ENCODE data around the gene GJA3.
"Not testable (repeated sequence)": the region's sequence is repeated elsewhere in the genome, so short reads cannot be mapped to it uniquely, and the experiment has no call there.

GJA3 gene

GRCh38 chr13:20161275-20161950, 561 bp upstream of the GJA3 start:
- POLR2A ChIA-PET: no interaction called here
- DNase-seq: peak in 2 of 3 donors; percentile 55 to 69
- peaks cover 29 to 70% (median 39%) of the 10 kb centered on the region in 5 experiments for H3K27me3 ChIP-seq (replicated peaks in 2 of 5; ENCODE audit: control insufficient read depth in 4 of 5, insufficient read depth in 5 of 5, low read length in 4 of 5)

GRCh38 chr13:20159646-20160305, 1.1 kb downstream of the GJA3 start:
- CTCF ChIA-PET: interaction anchor here (0.7 to 3.5 kb wide), 9 partner anchors 20 to 97 kb away, joined by 3 to 14 read pairs (median 3); no protein-coding TSS in a partner anchor

More at GRCh38 chr13:20161275-20161950, 561 bp upstream of the GJA3 start:
- peaks cover 0 to 18% (median 17%) of the 10 kb centered on the region in 4 experiments for H3K4me1 ChIP-seq (ENCODE audit: control extremely low read depth in 1 of 4, control insufficient read depth in 4 of 4, insufficient read depth in 4 of 4, low read length in 3 of 4)
- H3K27ac ChIP-seq (ENCODE audit: insufficient read depth in 1 of 2, low read depth in 1 of 2, low read length in 2 of 2, poor library complexity in 1 of 2, severe bottlenecking in 2 of 2): no peak overlapping the region
- CTCF ChIA-PET: interaction anchor here (0.6 to 3.8 kb wide), 8 partner anchors 8 to 177 kb away, joined by 3 to 14 read pairs (median 4); no protein-coding TSS in a partner anchor
- 2% methylated on average over 68 of the region's 79 CpGs for WGBS (ENCODE audit: insufficient coverage)
- no peaks in the 10 kb centered on the region for H3K36me3 ChIP-seq (ENCODE audit: control insufficient read depth in 4 of 4, insufficient read depth in 4 of 4, low read length in 3 of 4)
- no peaks in the 10 kb centered on the region for H3K9me3 ChIP-seq (ENCODE audit: control extremely low read depth in 1 of 5, control insufficient read depth in 4 of 5, insufficient read depth in 2 of 5, low read depth in 1 of 5, low read length in 4 of 5)
- peak overlapping the region; percentile 8 to 62 (median 42) for H3K4me3 ChIP-seq (ENCODE audit: control insufficient read depth in 1 of 7, extremely low read depth in 1 of 7, insufficient read depth in 4 of 7, low read depth in 2 of 7, low read length in 6 of 7)

GRCh38 chr13:20157151-20157796, 3.6 kb downstream of the GJA3 start:
- Histone ChIP-seq H3K4me3 (ENCODE audit: control insufficient read depth in 1 of 7, extremely low read depth in 1 of 7, insufficient read depth in 4 of 7, low read depth in 2 of 7, low read length in 6 of 7) (no peak overlapping the region), H3K27me3 (replicated peaks in 2 of 5; ENCODE audit: control insufficient read depth in 4 of 5, insufficient read depth in 5 of 5, low read length in 4 of 5) (peaks cover 30 to 70% (median 35%) of the 10 kb centered on the region in 5 experiments), H3K27ac (ENCODE audit: insufficient read depth in 1 of 2, low read depth in 1 of 2, low read length in 2 of 2, poor library complexity in 1 of 2, severe bottlenecking in 2 of 2) (no peak overlapping the region), H3K36me3 (ENCODE audit: control insufficient read depth in 4 of 4, insufficient read depth in 4 of 4, low read length in 3 of 4) (no peaks in the 10 kb centered on the region), H3K9me3 (ENCODE audit: control extremely low read depth in 1 of 5, control insufficient read depth in 4 of 5, insufficient read depth in 2 of 5, low read depth in 1 of 5, low read length in 4 of 5) (peaks cover 0 to 3% (median 0%) of the 10 kb centered on the region in 5 experiments), H3K4me1 (ENCODE audit: control extremely low read depth in 1 of 4, control insufficient read depth in 4 of 4, insufficient read depth in 4 of 4, low read length in 3 of 4) (peaks cover 0 to 18% (median 17%) of the 10 kb centered on the region in 4 experiments)
- POLR2A ChIA-PET: no interaction called here
- no CpG with 5 or more reads among the region's 3 CpGs for WGBS (ENCODE audit: insufficient coverage)
- CTCF ChIA-PET: interaction anchor here (0.6 to 1.4 kb wide), 5 partner anchors 13 to 39 kb away, joined by 3 read pairs; no protein-coding TSS in a partner anchor
- DNase-seq: peak in 2 of 3 donors; percentile 21 to 33

More at GRCh38 chr13:20159646-20160305, 1.1 kb downstream of the GJA3 start:
- peaks cover 0 to 18% (median 17%) of the 10 kb centered on the region in 4 experiments for H3K4me1 ChIP-seq (ENCODE audit: control extremely low read depth in 1 of 4, control insufficient read depth in 4 of 4, insufficient read depth in 4 of 4, low read length in 3 of 4)
- H3K27ac ChIP-seq (ENCODE audit: insufficient read depth in 1 of 2, low read depth in 1 of 2, low read length in 2 of 2, poor library complexity in 1 of 2, severe bottlenecking in 2 of 2): no peak overlapping the region
- peak overlapping the region in 2 of 7 experiments; percentile 62 to 69 for H3K4me3 ChIP-seq (ENCODE audit: control insufficient read depth in 1 of 7, extremely low read depth in 1 of 7, insufficient read depth in 4 of 7, low read depth in 2 of 7, low read length in 6 of 7)
- no peaks in the 10 kb centered on the region for H3K36me3 ChIP-seq (ENCODE audit: control insufficient read depth in 4 of 4, insufficient read depth in 4 of 4, low read length in 3 of 4)
- peak in 2 of 3 donors; percentile 24 to 34 for DNase-seq
- 42% methylated on average over 12 of the region's 18 CpGs for WGBS (ENCODE audit: insufficient coverage)
- H3K9me3 ChIP-seq (ENCODE audit: control extremely low read depth in 1 of 5, control insufficient read depth in 4 of 5, insufficient read depth in 2 of 5, low read depth in 1 of 5, low read length in 4 of 5): no peaks in the 10 kb centered on the region
- H3K27me3 ChIP-seq (replicated peaks in 2 of 5; ENCODE audit: control insufficient read depth in 4 of 5, insufficient read depth in 5 of 5, low read length in 4 of 5): peaks cover 26 to 74% (median 35%) of the 10 kb centered on the region in 5 experiments
- POLR2A ChIA-PET: no interaction called here

GRCh38 chr13:20156702-20157101, 4.2 kb downstream of the GJA3 start:
- peaks cover 25 to 64% (median 29%) of the 10 kb centered on the region in 5 experiments for H3K27me3 ChIP-seq (replicated peaks in 2 of 5; ENCODE audit: control insufficient read depth in 4 of 5, insufficient read depth in 5 of 5, low read length in 4 of 5)
- H3K9me3 ChIP-seq (ENCODE audit: control extremely low read depth in 1 of 5, control insufficient read depth in 4 of 5, insufficient read depth in 2 of 5, low read depth in 1 of 5, low read length in 4 of 5): peaks cover 0 to 3% (median 0%) of the 10 kb centered on the region in 5 experiments
- no peak for DNase-seq
- no peak overlapping the region for H3K4me3 ChIP-seq (ENCODE audit: control insufficient read depth in 1 of 7, extremely low read depth in 1 of 7, insufficient read depth in 4 of 7, low read depth in 2 of 7, low read length in 6 of 7)
- CTCF ChIA-PET: interaction anchor here (0.6 to 1.1 kb wide), 3 partner anchors 12 to 40 kb away, joined by 3 read pairs; no protein-coding TSS in a partner anchor
- no peaks in the 10 kb centered on the region for H3K36me3 ChIP-seq (ENCODE audit: control insufficient read depth in 4 of 4, insufficient read depth in 4 of 4, low read length in 3 of 4)
- no CpG with 5 or more reads among the region's 2 CpGs for WGBS (ENCODE audit: insufficient coverage)
- no peak overlapping the region for H3K27ac ChIP-seq (ENCODE audit: insufficient read depth in 1 of 2, low read depth in 1 of 2, low read length in 2 of 2, poor library complexity in 1 of 2, severe bottlenecking in 2 of 2)
- POLR2A ChIA-PET: no interaction called here
- peaks cover 0 to 16% (median 15%) of the 10 kb centered on the region in 4 experiments for H3K4me1 ChIP-seq (ENCODE audit: control extremely low read depth in 1 of 4, control insufficient read depth in 4 of 4, insufficient read depth in 4 of 4, low read length in 3 of 4)

- H3K4me1 ChIP-seq (ENCODE audit: control extremely low read depth in 1 of 4, control insufficient read depth in 4 of 4, insufficient read depth in 4 of 4, low read length in 3 of 4); POLR2A ChIA-PET; H3K36me3 ChIP-seq (ENCODE audit: control insufficient read depth in 4 of 4, insufficient read depth in 4 of 4, low read length in 3 of 4); H3K27ac ChIP-seq (ENCODE audit: insufficient read depth in 1 of 2, low read depth in 1 of 2, low read length in 2 of 2, poor library complexity in 1 of 2, severe bottlenecking in 2 of 2); DNase-seq; H3K9me3 ChIP-seq (ENCODE audit: control extremely low read depth in 1 of 5, control insufficient read depth in 4 of 5, insufficient read depth in 2 of 5, low read depth in 1 of 5, low read length in 4 of 5); H3K4me3 ChIP-seq (ENCODE audit: control insufficient read depth in 1 of 7, extremely low read depth in 1 of 7, insufficient read depth in 4 of 7, low read depth in 2 of 7, low read length in 6 of 7): not testable (repeated sequence)
- peaks cover 11 to 42% (median 25%) of the 10 kb centered on the region in 5 experiments for H3K27me3 ChIP-seq (replicated peaks in 2 of 5; ENCODE audit: control insufficient read depth in 4 of 5, insufficient read depth in 5 of 5, low read length in 4 of 5)
- CTCF ChIA-PET: interaction anchor here (1.3 kb wide), 1 partner anchor 26 kb away, joined by 3 read pairs; no protein-coding TSS in a partner anchor
- no CpG with 5 or more reads among the region's 2 CpGs for WGBS (ENCODE audit: insufficient coverage)
These were observed 7.6 kb downstream of the GJA3 start for GRCh38 chr13:20153290-20153689.

GRCh38 chr13:20151612-20152011, 9.2 kb downstream of the GJA3 start:
- DNase-seq: no peak
- CTCF ChIA-PET: interaction anchor here (0.6 kb wide), 1 partner anchor 8 kb away, joined by 4 read pairs; no protein-coding TSS in a partner anchor
- POLR2A ChIA-PET: no interaction called here
- no peaks in the 10 kb centered on the region for H3K4me1 ChIP-seq (ENCODE audit: control extremely low read depth in 1 of 4, control insufficient read depth in 4 of 4, insufficient read depth in 4 of 4, low read length in 3 of 4)
- H3K9me3 ChIP-seq (ENCODE audit: control extremely low read depth in 1 of 5, control insufficient read depth in 4 of 5, insufficient read depth in 2 of 5, low read depth in 1 of 5, low read length in 4 of 5): peaks cover 0 to 3% (median 0%) of the 10 kb centered on the region in 5 experiments
- no peak overlapping the region for H3K27ac ChIP-seq (ENCODE audit: insufficient read depth in 1 of 2, low read depth in 1 of 2, low read length in 2 of 2, poor library complexity in 1 of 2, severe bottlenecking in 2 of 2)
- 99% methylated on average over 10 of the region's 11 CpGs for WGBS (ENCODE audit: insufficient coverage)
- peaks cover 7 to 38% (median 20%) of the 10 kb centered on the region in 5 experiments for H3K27me3 ChIP-seq (replicated peaks in 2 of 5; ENCODE audit: control insufficient read depth in 4 of 5, insufficient read depth in 5 of 5, low read length in 4 of 5)
- no peak overlapping the region for H3K4me3 ChIP-seq (ENCODE audit: control insufficient read depth in 1 of 7, extremely low read depth in 1 of 7, insufficient read depth in 4 of 7, low read depth in 2 of 7, low read length in 6 of 7)
- H3K36me3 ChIP-seq (ENCODE audit: control insufficient read depth in 4 of 4, insufficient read depth in 4 of 4, low read length in 3 of 4): no peaks in the 10 kb centered on the region

Data from common myeloid progenitor, CD34-positive (primary cell).